ENCODE data around the gene PLXNA4.

DNA sequence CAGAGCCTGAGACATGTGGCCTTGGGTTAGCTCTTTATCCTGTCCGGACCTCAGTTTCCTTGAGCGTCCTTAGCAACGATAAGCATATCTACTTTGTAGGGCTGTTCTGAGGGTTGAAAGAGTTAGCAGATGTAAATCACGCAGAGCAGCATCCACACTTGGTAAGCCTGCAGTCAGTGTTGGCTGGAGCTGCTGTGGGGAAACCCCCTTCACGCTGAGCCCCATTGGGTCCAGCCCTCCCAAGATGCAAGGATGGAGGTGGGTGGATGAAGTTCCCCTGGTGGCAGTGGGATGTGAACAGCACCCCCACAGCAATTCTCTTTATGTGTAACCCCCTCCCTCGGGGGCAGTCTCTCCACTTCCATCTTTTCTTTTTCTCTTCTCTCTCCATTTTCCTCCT is 109.9 kb downstream of the PLXNA4 start:
- TF ChIP-seq, protein P1, sequence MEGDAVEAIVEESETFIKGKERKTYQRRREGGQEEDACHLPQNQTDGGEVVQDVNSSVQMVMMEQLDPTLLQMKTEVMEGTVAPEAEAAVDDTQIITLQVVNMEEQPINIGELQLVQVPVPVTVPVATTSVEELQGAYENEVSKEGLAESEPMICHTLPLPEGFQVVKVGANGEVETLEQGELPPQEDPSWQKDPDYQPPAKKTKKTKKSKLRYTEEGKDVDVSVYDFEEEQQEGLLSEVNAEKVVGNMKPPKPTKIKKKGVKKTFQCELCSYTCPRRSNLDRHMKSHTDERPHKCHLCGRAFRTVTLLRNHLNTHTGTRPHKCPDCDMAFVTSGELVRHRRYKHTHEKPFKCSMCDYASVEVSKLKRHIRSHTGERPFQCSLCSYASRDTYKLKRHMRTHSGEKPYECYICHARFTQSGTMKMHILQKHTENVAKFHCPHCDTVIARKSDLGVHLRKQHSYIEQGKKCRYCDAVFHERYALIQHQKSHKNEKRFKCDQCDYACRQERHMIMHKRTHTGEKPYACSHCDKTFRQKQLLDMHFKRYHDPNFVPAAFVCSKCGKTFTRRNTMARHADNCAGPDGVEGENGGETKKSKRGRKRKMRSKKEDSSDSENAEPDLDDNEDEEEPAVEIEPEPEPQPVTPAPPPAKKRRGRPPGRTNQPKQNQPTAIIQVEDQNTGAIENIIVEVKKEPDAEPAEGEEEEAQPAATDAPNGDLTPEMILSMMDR (IDR thresholded peaks at IDR 0.05), result no peak
- no peak for TF ChIP-seq POLR2AphosphoS5 (IDR thresholded peaks at IDR 0.05)
